Upper lobe of left lung (tissue), 4 donors: ENCODE data around the gene CNTROB.

Source experiments
- CTCF ChIP-seq, 6 experiments: fragments of 450-650 bp in 4 of 6; fragments of 200-600 bp in 2 of 6; sonication (generic) in 2 of 6; IDR thresholded peaks; one replicate each; pipeline ENCODE4 v1.5.1; 2016 to 2019; ENCODE audit warnings: antibody characterized with exemption in 6 of 6
- EP300 ChIP-seq, 4 donors: sonication (generic); formaldehyde crosslinking; IDR thresholded peaks; one replicate each; pipeline ENCODE4 v1.5.1; 2017; ENCODE audit warnings: antibody characterized with exemption in 4 of 4, control low read depth in 2 of 4

- no peak for TF ChIP-seq CTCF (IDR thresholded peaks at IDR 0.05)
- TF ChIP-seq EP300 (IDR thresholded peaks at IDR 0.05) = no peak
Observed at GRCh38 chr17:7977039-7977438, 45.0 kb downstream of the CNTROB start.
